ENCODE data around the gene EFCAB7. TPM values are rescaled to one million over a fixed set of nuclear protein-coding genes. Genes with fewer than 3 reads are reported as not detected.

The EFCAB7 gene
- total and polyA plus RNA-seq, 12 donors, result 2.5 to 16.7 (median 6.3) TPM

DNA sequence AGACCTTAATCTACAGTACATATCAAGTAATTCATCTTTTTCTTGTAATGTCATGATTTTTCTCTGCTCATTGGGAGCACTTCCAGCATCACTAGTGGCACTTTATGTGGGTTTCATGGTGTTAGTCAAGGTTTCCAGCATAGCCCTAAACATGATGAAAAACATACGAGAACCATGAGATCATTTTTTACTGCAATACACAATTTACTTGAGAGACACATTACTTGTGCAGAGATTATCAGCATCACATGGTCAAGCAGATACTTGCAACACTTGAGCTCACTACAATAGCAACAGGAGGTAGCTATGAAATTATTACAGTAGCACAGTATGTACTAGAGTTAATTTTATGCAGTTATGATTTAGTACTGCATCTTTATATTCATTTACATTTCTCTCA is 36.7 kb upstream of the EFCAB7 start:
- DNase-seq, result no peak
- 90 to 98% (median 96%) methylated on average over 1 of the region's 1 CpG for WGBS, 4 donors
- TF ChIP-seq, protein P1, sequence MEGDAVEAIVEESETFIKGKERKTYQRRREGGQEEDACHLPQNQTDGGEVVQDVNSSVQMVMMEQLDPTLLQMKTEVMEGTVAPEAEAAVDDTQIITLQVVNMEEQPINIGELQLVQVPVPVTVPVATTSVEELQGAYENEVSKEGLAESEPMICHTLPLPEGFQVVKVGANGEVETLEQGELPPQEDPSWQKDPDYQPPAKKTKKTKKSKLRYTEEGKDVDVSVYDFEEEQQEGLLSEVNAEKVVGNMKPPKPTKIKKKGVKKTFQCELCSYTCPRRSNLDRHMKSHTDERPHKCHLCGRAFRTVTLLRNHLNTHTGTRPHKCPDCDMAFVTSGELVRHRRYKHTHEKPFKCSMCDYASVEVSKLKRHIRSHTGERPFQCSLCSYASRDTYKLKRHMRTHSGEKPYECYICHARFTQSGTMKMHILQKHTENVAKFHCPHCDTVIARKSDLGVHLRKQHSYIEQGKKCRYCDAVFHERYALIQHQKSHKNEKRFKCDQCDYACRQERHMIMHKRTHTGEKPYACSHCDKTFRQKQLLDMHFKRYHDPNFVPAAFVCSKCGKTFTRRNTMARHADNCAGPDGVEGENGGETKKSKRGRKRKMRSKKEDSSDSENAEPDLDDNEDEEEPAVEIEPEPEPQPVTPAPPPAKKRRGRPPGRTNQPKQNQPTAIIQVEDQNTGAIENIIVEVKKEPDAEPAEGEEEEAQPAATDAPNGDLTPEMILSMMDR (IDR thresholded peaks at IDR 0.05), result no peak
- Histone ChIP-seq H3K27me3 (no peaks in the 10 kb centered on the region), H3K36me3 (replicated peaks in 1 of 2) (no peaks in the 10 kb centered on the region), H3K4me1 (replicated peaks in 1 of 2) (no peaks in the 10 kb centered on the region), H3K9me3 (replicated peaks in 1 of 3) (no peaks in the 10 kb centered on the region), H3K4me3 (no peak overlapping the region), H3K27ac (no peak overlapping the region)
- intact Hi-C loops (cut with DNase I), result no loop called here

GRCh38 chr1:63487336-63488065 is 35.8 kb upstream of the EFCAB7 start:
- Histone ChIP-seq H3K27me3 (no peaks in the 10 kb centered on the region), H3K4me1 (replicated peaks in 1 of 2) (no peaks in the 10 kb centered on the region), H3K4me3 (no peak overlapping the region), H3K27ac (no peak overlapping the region), H3K9me3 (replicated peaks in 1 of 3) (no peaks in the 10 kb centered on the region), H3K36me3 (replicated peaks in 1 of 2) (no peaks in the 10 kb centered on the region)
- TF ChIP-seq, protein P1 (IDR thresholded peaks at IDR 0.05), result no peak
- no peak for TF ChIP-seq POLR2A (IDR thresholded peaks at IDR 0.05)
- WGBS, 4 donors, result 91 to 95% (median 92%) methylated on average over 8 of the region's 8 CpGs
- DNase-seq, result no peak
- intact Hi-C loops (cut with DNase I), result no loop called here

- no peaks in the 10 kb centered on the region for H3K4me1 ChIP-seq (replicated peaks in 1 of 2)
- H3K27ac ChIP-seq, result no peak overlapping the region
- 93 to 100% (median 95%) methylated on average over 2 of the region's 2 CpGs for WGBS, 4 donors
- intact Hi-C loops (cut with DNase I), result no loop called here
- H3K36me3 ChIP-seq (replicated peaks in 1 of 2), result no peaks in the 10 kb centered on the region
- no peaks in the 10 kb centered on the region for H3K9me3 ChIP-seq (replicated peaks in 1 of 3)
- no peak for DNase-seq
- no peak overlapping the region for H3K4me3 ChIP-seq
- no peak for TF ChIP-seq POLR2A (IDR thresholded peaks at IDR 0.05)
- TF ChIP-seq, protein P1 (IDR thresholded peaks at IDR 0.05), result no peak
- no peaks in the 10 kb centered on the region for H3K27me3 ChIP-seq
Measured at GRCh38 chr1:63497577-63497976, 25.7 kb upstream of the EFCAB7 start.

DNA sequence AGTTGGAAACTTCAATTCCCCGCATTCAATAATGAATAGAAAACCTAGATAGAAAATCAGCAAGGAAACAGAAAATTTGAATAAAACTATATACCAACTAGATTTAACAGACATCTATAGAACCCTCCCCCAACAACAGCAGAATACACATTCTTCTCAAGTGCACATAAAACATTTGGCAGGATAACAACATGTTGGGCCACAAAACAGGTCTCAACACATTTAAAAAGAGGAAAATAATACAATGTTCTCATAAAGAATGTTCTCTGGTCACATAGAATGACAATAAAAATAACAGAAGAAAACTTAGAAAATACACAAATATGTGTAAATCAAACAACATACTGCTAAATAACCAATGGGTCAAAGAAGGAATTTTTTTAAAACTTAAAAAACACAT is 25.2 kb upstream of the EFCAB7 start:
- no peak overlapping the region for H3K4me3 ChIP-seq
- H3K36me3 ChIP-seq (replicated peaks in 1 of 2), result no peaks in the 10 kb centered on the region
- no peaks in the 10 kb centered on the region for H3K27me3 ChIP-seq
- no peaks in the 10 kb centered on the region for H3K4me1 ChIP-seq (replicated peaks in 1 of 2)
- intact Hi-C loops (cut with DNase I), result no loop called here
- H3K27ac ChIP-seq, result no peak overlapping the region
- no peaks in the 10 kb centered on the region for H3K9me3 ChIP-seq (replicated peaks in 1 of 3)
- no peak for TF ChIP-seq POLR2A (IDR thresholded peaks at IDR 0.05)
- TF ChIP-seq, protein P1 (IDR thresholded peaks at IDR 0.05), result no peak
- DNase-seq, result no peak
- 53 to 100% (median 97%) methylated on average over 1 of the region's 1 CpG for WGBS, 4 donors
